ENCODE data around the gene GCA. TPM values are rescaled to one million over a fixed set of nuclear protein-coding genes. Genes with fewer than 3 reads are reported as not detected.

Gene GCA
- total and polyA plus RNA-seq, 2 of the 8 experiments (the other 6 are each of a cell fraction or from before 2014, with no cell fraction given) = 37.4 to 42.0 TPM

GRCh38 chr2:162305901-162306300 lies 38.0 kb upstream of the GCA start (continued):
- no peak for TF ChIP-seq RAD21 (IDR thresholded peaks at IDR 0.05 in 1 of 2, conservative IDR thresholded peaks at IDR 0.05 in 1 of 2; ENCODE audit: low read depth in 2 of 2, low read length in 2 of 2)
- TF ChIP-seq SRF (IDR thresholded peaks at IDR 0.05; ENCODE audit: low read depth, low read length) = no peak
- TF ChIP-seq EP300 (IDR thresholded peaks at IDR 0.05; ENCODE audit: borderline replicate concordance in 1 of 2, low read depth in 2 of 2, low read length in 2 of 2) = no peak
- TF ChIP-seq CHD7 (IDR thresholded peaks at IDR 0.05; ENCODE audit: insufficient replicate concordance, low read length) = no peak
- TF ChIP-seq RFX5 (IDR thresholded peaks at IDR 0.05; ENCODE audit: borderline replicate concordance, low read depth, low read length) = no peak
- no peak for TF ChIP-seq ATF3 (IDR thresholded peaks at IDR 0.05; ENCODE audit: insufficient read depth, low read depth, low read length)
- TF ChIP-seq POLR2AphosphoS5 (IDR thresholded peaks at IDR 0.05; ENCODE audit: low read depth, low read length) = no peak
- TF ChIP-seq TCF12 (IDR thresholded peaks at IDR 0.05; ENCODE audit: low read depth, low read length) = no peak
- TF ChIP-seq TAF1 (IDR thresholded peaks at IDR 0.05; ENCODE audit: low read depth, low read length) = no peak

Data from H1 (cell line).